Naive B cell (primary cell): ENCODE data around the gene TFCP2L1. TPM values are rescaled to one million over a fixed set of nuclear protein-coding genes. Genes with fewer than 3 reads are reported as not detected.

Experiments
- ATAC-seq, 2 donors: fragments of 150-1000 bp; cut with Tn5 transposase; 2 replicates each; pipeline ENCODE4 v1.10.0; 2021; ENCODE audit warnings: low read depth in 2 of 2, mild to moderate bottlenecking in 2 of 2, moderate library complexity in 2 of 2
- DNase-seq: peaks from one replicate; pipeline ENCODE4 v3.0.0; 2022
- H3K27ac Mint-ChIP-seq, 6 donors: one replicate each; pipeline ENCODE4 v1.8.0; 2020 to 2022; ENCODE audit warnings: mild to moderate bottlenecking in 6 of 6, mixed read lengths in 6 of 6, moderate library complexity in 5 of 6, inconsistent platforms in 2 of 6
- H3K27me3 Mint-ChIP-seq, 3 donors: one replicate each; pipeline ENCODE4 v1.8.0; 2021 to 2022; ENCODE audit warnings: mixed read lengths in 3 of 3, mild to moderate bottlenecking in 1 of 3
- H3K36me3 Mint-ChIP-seq, 2 donors: one replicate each; pipeline ENCODE4 v1.8.0; 2020 to 2022; ENCODE audit warnings: mixed read lengths in 2 of 2, inconsistent platforms in 1 of 2, mild to moderate bottlenecking in 1 of 2
- H3K4me1 Mint-ChIP-seq, 3 donors: one replicate each; pipeline ENCODE4 v1.8.0; 2020 to 2022; ENCODE audit warnings: mixed read lengths in 3 of 3, inconsistent platforms in 1 of 3, mild to moderate bottlenecking in 1 of 3, moderate library complexity in 1 of 3
- H3K4me3 Mint-ChIP-seq, 8 donors: one replicate each; pipeline ENCODE4 v1.8.0; 2020 to 2022; ENCODE audit warnings: mild to moderate bottlenecking in 8 of 8, mixed read lengths in 8 of 8, moderate library complexity in 8 of 8, inconsistent platforms in 2 of 8
- H3K9me3 Mint-ChIP-seq, 7 donors: one replicate each; pipeline ENCODE4 v1.8.0; 2020 to 2022; ENCODE audit warnings: mixed read lengths in 7 of 7, mild to moderate bottlenecking in 5 of 7, inconsistent platforms in 2 of 7, moderate library complexity in 1 of 7
- polyA plus RNA-seq, 6 donors: library from polyadenylated mRNA; unstranded; fragments of 300-500 nt; fragmentation: Illumina TruSeq; gene quantifications; one replicate each; pipeline ENCODE4 v1.2.3, GENCODE V29; 2021; ENCODE audit warnings: low read depth in 6 of 6

Gene TFCP2L1
- polyA plus RNA-seq, 6 donors from 2014 or later, result not detected

DNA sequence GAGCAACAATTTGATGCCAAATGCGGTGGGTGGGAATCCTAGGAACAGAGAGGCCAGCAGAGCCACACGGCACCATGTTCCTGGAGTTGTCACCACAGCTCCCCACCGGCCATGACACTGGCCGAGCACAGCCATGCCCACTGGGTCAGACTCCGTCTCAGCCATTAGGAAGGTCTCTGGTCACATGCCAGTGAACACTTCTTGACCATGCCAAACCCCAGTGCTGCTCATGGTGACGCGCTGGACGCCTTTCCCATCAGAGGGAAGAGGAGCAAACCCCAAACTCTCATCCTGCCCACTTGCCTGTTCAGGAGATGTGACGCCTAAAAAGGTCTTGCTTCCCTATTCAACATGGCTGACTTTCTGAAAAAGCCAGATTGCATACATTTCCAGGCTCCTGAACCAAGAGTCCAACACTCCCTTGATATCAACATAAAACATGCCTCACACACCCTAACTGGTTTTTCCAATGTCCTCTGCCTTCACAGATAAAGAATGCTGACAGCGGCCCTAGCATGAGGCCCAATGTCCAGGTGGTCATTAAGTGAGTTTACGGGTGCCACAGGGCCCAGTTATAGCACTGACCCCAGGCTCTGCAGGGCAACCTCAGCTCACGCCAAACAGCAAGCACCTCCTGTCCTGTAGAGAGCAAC is 31.9 kb downstream of the TFCP2L1 start:
- H3K9me3 Mint-ChIP-seq, result peaks cover 0 to 4% (median 0%) of the 10 kb centered on the region in 7 donors

DNA sequence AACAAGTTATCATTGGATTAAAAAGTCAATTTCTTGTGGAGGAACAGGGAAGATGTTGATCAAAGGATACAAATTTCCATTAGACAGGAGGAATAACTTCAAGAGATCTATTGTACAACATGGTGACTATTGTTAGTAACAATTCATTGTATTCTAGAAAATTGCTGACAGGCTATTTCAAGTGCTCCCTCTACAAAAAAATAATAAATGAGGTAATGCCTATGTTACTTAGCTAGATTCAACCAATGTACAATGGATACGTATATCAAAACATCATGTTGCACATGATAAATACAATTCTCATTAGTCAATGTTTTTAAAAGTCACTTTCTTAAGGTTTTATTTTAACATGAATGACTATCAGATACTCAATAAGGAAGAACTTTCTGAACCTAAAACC is 33.5 kb downstream of the TFCP2L1 start:
- Mint-ChIP-seq H3K27me3 (peaks cover 4 to 9% (median 5%) of the 10 kb centered on the region in 3 donors), H3K4me3 (no peak overlapping the region), H3K27ac (no peak overlapping the region), H3K4me1 (no peaks in the 10 kb centered on the region), H3K9me3 (peaks cover 0 to 4% (median 0%) of the 10 kb centered on the region in 7 donors), H3K36me3 (no peaks in the 10 kb centered on the region)
- no peak for DNase-seq
- ATAC-seq, result no peak

More for the DNA sequence above, 31.9 kb downstream of the TFCP2L1 start:
- Mint-ChIP-seq H3K4me3 (no peak overlapping the region), H3K27me3 (peaks cover 8 to 18% (median 14%) of the 10 kb centered on the region in 3 donors), H3K4me1 (no peaks in the 10 kb centered on the region), H3K27ac (no peak overlapping the region), H3K36me3 (no peaks in the 10 kb centered on the region)
- no peak for ATAC-seq
- DNase-seq, result no peak

DNA sequence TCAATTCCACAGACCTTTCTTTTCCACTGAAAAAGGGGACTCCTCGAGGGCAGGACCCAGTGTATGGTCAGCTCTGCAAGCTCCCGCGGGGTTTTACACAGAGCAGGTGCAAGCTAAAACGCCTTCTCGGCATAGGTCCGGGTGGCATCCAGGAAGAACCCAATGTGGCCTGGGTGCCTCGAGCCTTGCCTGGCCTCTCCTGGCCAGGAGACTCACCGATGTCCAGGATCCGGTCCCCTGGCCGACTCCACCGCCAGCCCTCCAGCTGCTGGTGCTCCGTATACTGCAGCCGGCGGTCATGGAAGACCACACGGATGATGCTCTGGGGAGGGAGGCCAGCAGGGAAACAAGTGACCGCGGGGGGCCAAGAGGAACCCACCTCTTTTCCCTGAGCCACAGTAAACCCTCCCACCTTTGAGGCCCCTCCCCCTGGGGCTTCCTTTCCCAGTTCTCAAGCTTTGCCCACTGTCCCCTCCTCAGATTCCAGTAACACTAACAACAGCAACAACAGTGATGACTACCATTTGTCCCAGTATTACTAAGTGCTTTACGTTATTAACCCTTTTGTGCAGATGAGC is 36.1 kb downstream of the TFCP2L1 start:
- DNase-seq (no peak), ATAC-seq (no peak)
- Mint-ChIP-seq H3K27ac (no peak overlapping the region), H3K27me3 (peaks cover 0 to 9% (median 1%) of the 10 kb centered on the region in 3 donors), H3K9me3 (no peaks in the 10 kb centered on the region), H3K4me3 (no peak overlapping the region), H3K36me3 (no peaks in the 10 kb centered on the region), H3K4me1 (no peaks in the 10 kb centered on the region)

DNA sequence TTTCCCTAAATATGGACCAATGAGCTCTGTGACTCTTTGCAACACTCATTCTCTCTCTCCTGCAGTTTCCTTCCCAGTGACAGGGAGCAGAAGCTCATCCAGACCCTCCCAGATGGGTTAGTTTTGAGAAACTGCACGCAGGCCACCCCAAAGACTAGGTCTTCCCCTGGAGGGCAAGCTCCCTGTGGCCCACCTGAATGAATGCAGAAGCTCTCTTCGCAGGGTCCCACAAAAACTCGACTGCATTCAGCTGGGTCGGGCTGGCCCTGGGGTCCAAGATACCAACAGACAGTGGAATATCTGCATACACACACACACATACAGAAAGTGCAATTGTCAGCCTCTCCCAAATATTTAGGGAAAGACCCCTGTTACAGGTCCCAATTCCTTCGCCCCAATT is 37.0 kb downstream of the TFCP2L1 start:
- no peaks in the 10 kb centered on the region for H3K4me1 Mint-ChIP-seq
- no peaks in the 10 kb centered on the region for H3K36me3 Mint-ChIP-seq
- ATAC-seq (no peak), DNase-seq (no peak)
- no peaks in the 10 kb centered on the region for H3K9me3 Mint-ChIP-seq
- peaks cover 0 to 9% (median 0%) of the 10 kb centered on the region in 3 donors for H3K27me3 Mint-ChIP-seq
- no peak overlapping the region for H3K4me3 Mint-ChIP-seq
- peak overlapping the region in 1 of 6 donors; percentile 85 for H3K27ac Mint-ChIP-seq

DNA sequence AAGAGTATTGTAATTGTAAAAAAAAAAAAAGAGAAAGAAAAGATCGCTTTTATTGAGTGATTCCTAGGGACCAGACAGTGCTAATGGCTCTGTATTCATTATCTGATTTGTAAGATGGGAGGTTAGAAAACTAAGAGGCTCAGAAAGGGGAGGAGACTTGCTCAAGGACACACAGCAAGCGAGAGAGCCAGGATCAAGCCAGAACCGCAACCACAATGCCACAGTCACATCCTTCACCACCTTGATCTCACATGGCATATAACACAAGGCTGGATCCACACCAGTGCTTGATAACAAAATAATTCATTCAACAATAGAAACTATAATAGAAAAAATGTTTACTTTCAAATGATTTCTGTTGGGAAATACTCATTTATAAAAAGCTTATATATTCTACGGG is 37.5 kb downstream of the TFCP2L1 start:
- Mint-ChIP-seq H3K4me3 (no peak overlapping the region), H3K9me3 (no peaks in the 10 kb centered on the region), H3K36me3 (no peaks in the 10 kb centered on the region), H3K4me1 (no peaks in the 10 kb centered on the region), H3K27ac (no peak overlapping the region), H3K27me3 (peaks cover 0 to 9% (median 0%) of the 10 kb centered on the region in 3 donors)
- DNase-seq, result no peak
- ATAC-seq, result no peak

DNA sequence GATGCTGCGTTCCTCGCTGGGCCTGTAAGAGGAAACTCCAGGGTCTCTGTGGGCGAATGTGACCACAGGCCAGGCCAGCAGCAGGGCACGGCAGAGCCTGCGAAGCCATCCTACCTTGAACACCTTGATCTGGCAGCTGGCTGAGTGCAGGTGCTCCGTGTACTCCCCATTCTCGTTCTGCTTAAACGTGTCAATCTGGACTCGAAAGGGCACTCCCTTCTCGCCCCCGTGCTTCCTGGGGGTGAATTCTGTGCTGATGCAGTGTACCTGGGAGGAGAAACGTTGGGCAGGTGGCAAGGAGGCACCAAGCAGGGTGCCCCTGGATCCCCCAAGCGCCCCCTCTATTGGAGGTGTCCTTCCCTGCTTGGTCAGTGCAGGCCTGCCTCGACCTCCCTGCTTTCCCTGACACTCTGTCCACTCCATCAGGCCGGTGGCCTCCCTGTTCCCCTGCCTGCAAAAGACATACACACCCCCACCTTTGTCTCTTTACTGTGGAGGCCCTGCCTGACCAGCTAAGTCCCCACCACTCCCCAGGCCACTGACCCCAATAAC is 38.2 kb downstream of the TFCP2L1 start:
- H3K36me3 Mint-ChIP-seq, result no peaks in the 10 kb centered on the region
- H3K27ac Mint-ChIP-seq, result peak overlapping the region in 2 of 6 donors; percentile 62 to 79
- ATAC-seq, result no peak
- peaks cover 0 to 9% (median 0%) of the 10 kb centered on the region in 3 donors for H3K27me3 Mint-ChIP-seq
- no peaks in the 10 kb centered on the region for H3K4me1 Mint-ChIP-seq
- DNase-seq, result no peak
- H3K4me3 Mint-ChIP-seq, result no peak overlapping the region
- H3K9me3 Mint-ChIP-seq, result no peaks in the 10 kb centered on the region

DNA sequence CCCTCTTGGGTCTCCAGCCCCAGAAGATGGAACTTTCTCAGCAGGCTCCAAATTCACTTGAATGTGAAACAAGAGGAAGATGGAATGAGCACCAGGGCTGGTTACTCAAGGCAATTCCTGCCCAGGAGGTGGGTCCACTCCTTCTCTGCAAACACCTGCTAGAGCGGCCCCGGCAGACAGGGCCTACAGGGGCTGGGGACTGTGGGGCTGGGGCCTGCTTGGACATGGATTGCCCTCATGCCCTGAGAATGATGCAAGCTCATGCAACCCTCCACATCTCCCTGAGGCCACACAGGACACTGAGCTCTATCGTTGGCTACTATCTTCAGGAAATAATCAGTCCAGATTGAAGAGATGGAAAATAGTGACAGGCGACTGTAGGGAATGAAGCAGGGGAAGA is 39.1 kb downstream of the TFCP2L1 start:
- DNase-seq (no peak), ATAC-seq (no peak)
- no peaks in the 10 kb centered on the region for H3K9me3 Mint-ChIP-seq
- no peak overlapping the region for H3K4me3 Mint-ChIP-seq
- no peak overlapping the region for H3K27ac Mint-ChIP-seq
- no peaks in the 10 kb centered on the region for H3K36me3 Mint-ChIP-seq
- H3K27me3 Mint-ChIP-seq, result peaks cover 0 to 9% (median 0%) of the 10 kb centered on the region in 3 donors
- H3K4me1 Mint-ChIP-seq, result no peaks in the 10 kb centered on the region

DNA sequence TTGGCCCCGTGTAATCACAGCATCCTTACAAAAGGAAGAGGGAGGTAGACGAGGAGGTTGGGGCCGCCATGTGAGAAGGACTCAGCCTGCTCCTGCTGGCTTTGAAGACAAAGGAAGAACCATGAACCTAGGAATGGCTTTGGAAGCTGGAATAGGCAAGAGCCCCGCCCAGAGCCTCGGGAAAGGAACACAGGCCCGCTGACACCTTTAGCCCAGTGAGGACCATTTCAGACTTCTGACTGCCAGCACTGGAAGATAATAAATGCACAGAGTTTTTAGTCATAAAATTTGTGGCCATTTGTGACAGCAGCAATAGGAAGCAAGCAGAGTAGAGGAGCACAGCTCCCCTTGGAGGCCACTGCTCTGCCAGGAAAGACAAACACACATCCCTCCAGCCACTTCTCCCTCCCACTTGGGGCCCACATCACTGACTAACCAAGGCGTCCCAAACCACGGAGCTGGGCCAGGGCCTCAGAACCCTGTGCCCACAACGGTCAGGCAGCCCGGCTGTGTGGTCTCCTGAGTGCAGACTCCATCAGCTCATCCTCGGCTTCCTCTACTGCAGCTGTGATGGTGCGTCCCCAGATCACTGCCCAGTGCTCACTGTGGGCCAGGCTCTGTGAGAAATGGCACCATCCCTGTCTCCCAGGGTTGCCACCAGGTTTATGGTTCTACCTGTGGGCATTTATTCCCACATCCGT is 39.7 kb downstream of the TFCP2L1 start:
- no peak overlapping the region for H3K27ac Mint-ChIP-seq
- H3K27me3 Mint-ChIP-seq, result peaks cover 0 to 9% (median 0%) of the 10 kb centered on the region in 3 donors
- ATAC-seq (no peak), DNase-seq (no peak)
- no peak overlapping the region for H3K4me3 Mint-ChIP-seq
- no peaks in the 10 kb centered on the region for H3K4me1 Mint-ChIP-seq
- no peaks in the 10 kb centered on the region for H3K9me3 Mint-ChIP-seq
- H3K36me3 Mint-ChIP-seq, result no peaks in the 10 kb centered on the region

DNA sequence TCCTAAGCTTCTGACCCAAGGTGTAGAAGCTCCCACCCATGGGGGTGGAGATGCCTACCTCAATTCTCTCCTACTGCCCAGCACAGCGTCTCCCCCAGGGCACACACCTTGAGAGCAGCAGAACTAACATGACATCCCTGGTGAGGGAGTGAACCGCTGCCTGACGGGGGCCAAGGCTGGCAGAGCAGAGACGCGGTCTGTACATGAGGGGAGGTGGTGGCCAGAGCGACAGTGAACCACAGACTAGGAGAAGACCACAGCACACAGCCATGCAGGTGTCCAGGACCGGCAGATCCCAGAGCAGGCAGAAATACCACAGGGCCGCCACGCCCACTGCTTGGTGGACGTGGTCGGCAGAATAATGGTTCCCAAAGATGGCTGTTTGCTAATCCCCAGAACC is 40.4 kb downstream of the TFCP2L1 start:
- Mint-ChIP-seq H3K4me1 (no peaks in the 10 kb centered on the region), H3K27ac (no peak overlapping the region), H3K36me3 (no peaks in the 10 kb centered on the region), H3K27me3 (peaks cover 0 to 8% (median 0%) of the 10 kb centered on the region in 3 donors), H3K9me3 (no peaks in the 10 kb centered on the region), H3K4me3 (no peak overlapping the region)
- DNase-seq, result no peak
- no peak for ATAC-seq

DNA sequence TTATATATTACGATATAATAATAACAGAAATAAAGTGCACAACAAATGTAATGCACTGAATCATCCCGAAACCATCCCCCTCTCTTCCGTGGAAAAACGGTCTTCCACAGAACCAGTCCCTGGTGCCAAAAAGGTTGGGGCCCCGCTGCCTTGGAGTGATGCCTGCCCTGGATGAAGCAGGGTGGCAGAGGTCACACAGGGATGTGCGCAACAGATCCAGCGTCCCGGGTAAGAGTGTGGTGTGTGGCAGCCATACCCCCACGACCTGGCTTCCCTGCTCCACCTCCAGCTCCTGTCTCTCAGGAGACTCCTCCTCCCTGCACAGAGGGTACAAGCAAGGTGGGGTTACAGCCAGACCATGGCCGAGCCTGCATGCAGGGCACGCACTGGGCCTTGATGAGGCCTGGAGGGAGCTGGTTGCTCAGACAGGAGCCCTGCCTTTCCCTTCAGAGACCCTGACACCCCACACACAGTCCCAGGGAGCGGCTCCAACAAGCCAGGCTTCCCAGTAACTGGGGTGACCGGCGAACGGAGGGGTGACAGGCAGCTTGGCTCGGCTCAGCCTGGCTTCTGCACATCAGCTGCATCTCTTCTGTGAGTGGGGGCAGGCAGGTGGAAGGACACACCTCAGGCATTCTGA is 41.1 kb downstream of the TFCP2L1 start:
- H3K4me3 Mint-ChIP-seq, result no peak overlapping the region
- no peaks in the 10 kb centered on the region for H3K9me3 Mint-ChIP-seq
- H3K4me1 Mint-ChIP-seq, result no peaks in the 10 kb centered on the region
- no peak overlapping the region for H3K27ac Mint-ChIP-seq
- no peaks in the 10 kb centered on the region for H3K36me3 Mint-ChIP-seq
- no peak for ATAC-seq
- no peak for DNase-seq
- H3K27me3 Mint-ChIP-seq, result peaks cover 0 to under 1% (median 0%) of the 10 kb centered on the region in 3 donors

DNA sequence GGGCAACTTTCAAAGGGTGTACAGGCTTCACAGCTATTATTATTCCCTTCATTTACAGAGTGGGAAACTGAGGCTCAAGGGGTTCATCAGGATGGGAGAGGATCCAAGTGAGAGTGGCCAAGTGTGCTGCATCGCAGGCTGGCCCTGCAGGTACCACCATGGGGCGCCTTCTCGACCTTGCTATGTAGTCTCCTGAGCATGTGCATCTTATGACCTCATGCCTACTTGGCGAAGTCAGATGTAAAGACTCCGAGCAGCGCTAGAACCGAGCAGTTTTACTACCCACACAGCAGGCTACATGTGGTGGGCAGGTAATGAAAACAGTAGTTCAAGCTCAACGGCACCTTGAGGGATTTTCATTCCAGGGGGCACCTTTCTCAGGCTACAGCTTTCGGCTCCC is 42.0 kb downstream of the TFCP2L1 start:
- H3K9me3 Mint-ChIP-seq, result no peaks in the 10 kb centered on the region
- DNase-seq (no peak), ATAC-seq (no peak)
- no peaks in the 10 kb centered on the region for H3K4me1 Mint-ChIP-seq
- no peak overlapping the region for H3K4me3 Mint-ChIP-seq
- H3K36me3 Mint-ChIP-seq, result no peaks in the 10 kb centered on the region
- no peaks in the 10 kb centered on the region for H3K27me3 Mint-ChIP-seq
- H3K27ac Mint-ChIP-seq, result no peak overlapping the region

DNA sequence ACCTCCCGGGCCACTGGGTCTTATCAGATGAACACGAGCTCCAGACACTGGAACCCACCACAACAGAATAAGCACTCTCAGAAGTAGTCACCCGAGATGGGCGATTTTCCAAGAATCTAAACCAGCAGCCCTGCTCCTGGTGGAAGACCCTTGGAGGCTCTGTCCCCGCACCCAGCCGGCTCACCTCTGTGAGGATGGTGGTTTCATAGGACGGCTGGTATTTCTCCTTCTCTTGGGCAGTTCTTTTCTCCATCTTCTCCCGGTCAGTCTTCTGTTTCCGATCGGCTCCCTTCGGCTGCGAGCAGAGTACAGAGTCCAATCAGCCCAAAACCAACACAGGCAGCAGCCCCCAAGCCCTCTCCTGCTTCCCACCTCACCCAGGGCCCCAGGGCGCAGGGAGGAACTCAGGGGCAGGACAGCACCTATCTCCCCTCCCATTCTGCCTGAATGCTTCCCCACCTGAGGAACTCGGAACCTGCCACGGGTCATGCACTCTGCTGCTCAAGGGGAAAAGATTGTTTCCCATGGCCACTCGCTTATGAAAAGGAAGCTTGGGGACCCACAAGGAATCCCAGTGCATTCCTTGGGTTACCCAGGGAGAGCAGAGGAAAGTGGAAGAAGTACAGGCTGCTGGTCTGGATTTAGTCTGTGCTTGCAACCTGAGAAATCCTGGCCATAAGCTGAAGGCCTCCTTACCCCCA is 42.7 kb downstream of the TFCP2L1 start:
- H3K27ac Mint-ChIP-seq, result no peak overlapping the region

DNA sequence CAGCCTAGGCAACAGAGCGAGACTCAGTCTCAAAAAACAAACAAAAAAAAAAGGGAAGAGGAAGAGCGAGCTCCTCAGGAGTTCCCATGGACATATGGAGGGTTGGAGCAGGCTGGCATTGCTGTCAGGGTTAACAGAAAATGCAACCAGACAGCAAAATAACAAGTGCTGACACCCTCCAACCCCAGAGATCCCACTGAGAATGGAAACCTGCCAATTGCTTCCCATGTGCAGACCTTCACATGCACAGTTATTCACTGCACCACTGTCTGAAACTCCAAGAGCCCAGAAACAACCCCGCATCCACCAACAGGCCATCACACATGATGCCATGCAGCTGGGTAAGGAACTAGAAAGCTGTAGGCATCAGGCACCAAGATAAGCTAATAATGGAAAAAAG is 43.5 kb downstream of the TFCP2L1 start:
- Mint-ChIP-seq H3K4me3 (no peak overlapping the region), H3K4me1 (no peaks in the 10 kb centered on the region), H3K9me3 (no peaks in the 10 kb centered on the region), H3K27me3 (peaks cover 0 to 6% (median 0%) of the 10 kb centered on the region in 3 donors), H3K36me3 (no peaks in the 10 kb centered on the region), H3K27ac (no peak overlapping the region)
- no peak for ATAC-seq
- DNase-seq, result no peak

More for the DNA sequence above, 42.7 kb downstream of the TFCP2L1 start:
- no peaks in the 10 kb centered on the region for H3K4me1 Mint-ChIP-seq
- DNase-seq, result no peak
- no peaks in the 10 kb centered on the region for H3K36me3 Mint-ChIP-seq
- H3K27me3 Mint-ChIP-seq, result no peaks in the 10 kb centered on the region
- ATAC-seq, result no peak
- H3K9me3 Mint-ChIP-seq, result no peaks in the 10 kb centered on the region
- H3K4me3 Mint-ChIP-seq, result no peak overlapping the region
